Non-pigmented ciliary epithelial cell (primary cell): ENCODE results near the gene FXYD3.

Experiments used
- DNase-seq: peaks from one replicate; pipeline ENCODE4 v3.0.0-alpha.2; 2010; ENCODE audit warnings: low read depth

The FXYD3 gene

GRCh38 chr19:35115177-35115951 is at the start of gene FXYD3:
FXYD3 (plus strand) TSS chr19:35115823; CDS start chr19:35119377, 3,554 bp downstream.
- DNase-seq = no peak

- no peak for DNase-seq
Measured at GRCh38 chr19:35066121-35066520, 49.5 kb upstream of the FXYD3 start.

GRCh38 chr19:35066691-35067563 is 48.7 kb upstream of the FXYD3 start:
- no peak for DNase-seq

GRCh38 chr19:35068941-35069634 is 46.5 kb upstream of the FXYD3 start:
- no peak for DNase-seq

- no peak for DNase-seq
Measured at GRCh38 chr19:35069696-35070095, 45.9 kb upstream of the FXYD3 start.

- DNase-seq = no peak
Measured at GRCh38 chr19:35070471-35070870, 45.2 kb upstream of the FXYD3 start.

- DNase-seq = no peak
Measured at GRCh38 chr19:35073516-35073915, 42.1 kb upstream of the FXYD3 start.

- no peak for DNase-seq
Measured at GRCh38 chr19:35073941-35074340, 41.7 kb upstream of the FXYD3 start.

- no peak for DNase-seq
Measured at GRCh38 chr19:35074426-35075201, 41.0 kb upstream of the FXYD3 start.

- no peak for DNase-seq
Measured at GRCh38 chr19:35075202-35076025, 40.2 kb upstream of the FXYD3 start.

- no peak for DNase-seq
Measured at GRCh38 chr19:35076026-35076370, 39.6 kb upstream of the FXYD3 start.

GRCh38 chr19:35076657-35077056 is 39.0 kb upstream of the FXYD3 start:
- DNase-seq = no peak

GRCh38 chr19:35077411-35078223 is 38.0 kb upstream of the FXYD3 start:
- no peak for DNase-seq

GRCh38 chr19:35079826-35080225 is 35.8 kb upstream of the FXYD3 start:
- DNase-seq = no peak

GRCh38 chr19:35080613-35081170 is 34.9 kb upstream of the FXYD3 start:
- DNase-seq = no peak

- DNase-seq = no peak
Measured at GRCh38 chr19:35081201-35081600, 34.4 kb upstream of the FXYD3 start.

- DNase-seq = no peak
Measured at GRCh38 chr19:35083691-35084508, 31.7 kb upstream of the FXYD3 start.

GRCh38 chr19:35084509-35084762 is 31.2 kb upstream of the FXYD3 start:
- DNase-seq = no peak

GRCh38 chr19:35085947-35086346 is 29.7 kb upstream of the FXYD3 start:
- DNase-seq = no peak
